A673 (cell line): ENCODE results near the gene FAM170B. TPM values are rescaled to one million over a fixed set of nuclear protein-coding genes. Genes with fewer than 3 reads are reported as not detected.

Experiments used
- BruUV-seq: library from RNA; stranded (reverse); fragments of 400-500 nt; replicated peaks from 2 replicates; lab custom pipeline; 2021; lab: Mats Ljungman, UMichigan
- CTCF ChIA-PET: fragments of 300-600 bp; sonication (Branson Sonifier 250); formaldehyde crosslinking; loops from one replicate; lab custom pipeline; 2022; ENCODE audit warnings: antibody characterized with exemption; lab: Charles Lee
- POLR2A ChIA-PET: fragments of 300-600 bp; sonication (Branson Sonifier 250); formaldehyde crosslinking; loops from one replicate; lab custom pipeline; 2022; ENCODE audit warnings: antibody characterized with exemption; ENCODE audit not compliant: low non-redundant PET; lab: Charles Lee
- DNase-seq: peaks from one replicate; pipeline ENCODE4 v3.0.0-alpha.2; 2015; ENCODE audit warnings: low spot score
- H3K27ac ChIP-seq: fragments of 200-600 bp; sonication (generic); 2 replicates; pipeline ENCODE4 v1.5.1; 2016; ENCODE audit warnings: mixed run types, low read depth, mild to moderate bottlenecking, mixed read lengths, antibody characterized with exemption, low read length; ENCODE audit not compliant: poor library complexity, severe bottlenecking
- H3K27me3 ChIP-seq: fragments of 200-600 bp; sonication (generic); replicated peaks from 2 replicates; pipeline ENCODE4 v1.6.1; 2017; ENCODE audit warnings: mixed run types, low read depth, mild to moderate bottlenecking, mixed read lengths, antibody characterized with exemption, low read length; ENCODE audit not compliant: insufficient read depth, poor library complexity
- H3K36me3 ChIP-seq: fragments of 200-600 bp; sonication (generic); 2 replicates; pipeline ENCODE4 v1.6.1; 2016; ENCODE audit warnings: mixed run types, mild to moderate bottlenecking, mixed read lengths, antibody characterized with exemption, low read length; ENCODE audit not compliant: insufficient read depth, poor library complexity, severe bottlenecking
- H3K4me1 ChIP-seq: fragments of 200-600 bp; sonication (generic); 2 replicates; pipeline ENCODE4 v1.6.1; 2017; ENCODE audit warnings: mixed run types, mild to moderate bottlenecking, mixed read lengths, antibody characterized with exemption, low read length; ENCODE audit not compliant: insufficient read depth, poor library complexity, severe bottlenecking
- H3K4me3 ChIP-seq: fragments of 200-600 bp; sonication (generic); 2 replicates; pipeline ENCODE4 v1.5.1; 2016; ENCODE audit warnings: low read depth, mixed run types, mild to moderate bottlenecking, mixed read lengths, low read length; ENCODE audit not compliant: poor library complexity, severe bottlenecking
- H3K9me3 ChIP-seq: fragments of 200-600 bp; sonication (generic); 2 replicates; pipeline ENCODE4 v1.6.1; 2016; ENCODE audit warnings: mixed run types, low read depth, mild to moderate bottlenecking, mixed read lengths, antibody characterized with exemption, low read length; ENCODE audit not compliant: poor library complexity, severe bottlenecking
- EZH2 ChIP-seq: fragments of 200-600 bp; sonication (generic); IDR thresholded peaks from 2 replicates; pipeline ENCODE4 v1.6.1; 2017; ENCODE audit warnings: borderline replicate concordance, low read depth, mild to moderate bottlenecking, mixed read lengths, antibody characterized with exemption, low read length; ENCODE audit not compliant: poor library complexity, severe bottlenecking
- intact Hi-C: fragments of 100-400 bp; cut with micrococcal nuclease; formaldehyde crosslinking; loops from one replicate; pipeline ENCODE4 v1.10.0; 2022; ENCODE audit not compliant: unreplicated experiment
- total RNA-seq: library from RNA; stranded (reverse); gene quantifications from 2 replicates; pipeline ENCODE4 v1.2.3, GENCODE V29; 2021
- TF ChIP-seq, protein P1 (sequence below): fragments of 300-800, 200-600 bp; sonication (generic); conservative IDR thresholded peaks from 2 replicates; pipeline ENCODE4 v1.5.1; 2017; ENCODE audit warnings: low read depth, mild to moderate bottlenecking, antibody characterized with exemption, low read length, moderate library complexity, mixed read lengths

FAM170B gene
- total RNA-seq, 1 experiment from 2014 or later: not detected

GRCh38 chr10:49105076-49105475 lies 28.7 kb downstream of the FAM170B start:
- no peaks in the 10 kb centered on the region for H3K9me3 ChIP-seq
- H3K27me3 ChIP-seq: peaks cover 9% of the 10 kb centered on the region
- CTCF ChIA-PET: no interaction called here
- no peaks in the 10 kb centered on the region for H3K36me3 ChIP-seq
- no peak overlapping the region for H3K4me3 ChIP-seq
- BruUV-seq: no TSS peak
- POLR2A ChIA-PET: interaction anchor here (0.7 kb wide), 1 partner anchor 63 kb away, joined by 3 read pairs; no protein-coding TSS in a partner anchor
- H3K27ac ChIP-seq: no peak overlapping the region
- TF ChIP-seq, protein P1, sequence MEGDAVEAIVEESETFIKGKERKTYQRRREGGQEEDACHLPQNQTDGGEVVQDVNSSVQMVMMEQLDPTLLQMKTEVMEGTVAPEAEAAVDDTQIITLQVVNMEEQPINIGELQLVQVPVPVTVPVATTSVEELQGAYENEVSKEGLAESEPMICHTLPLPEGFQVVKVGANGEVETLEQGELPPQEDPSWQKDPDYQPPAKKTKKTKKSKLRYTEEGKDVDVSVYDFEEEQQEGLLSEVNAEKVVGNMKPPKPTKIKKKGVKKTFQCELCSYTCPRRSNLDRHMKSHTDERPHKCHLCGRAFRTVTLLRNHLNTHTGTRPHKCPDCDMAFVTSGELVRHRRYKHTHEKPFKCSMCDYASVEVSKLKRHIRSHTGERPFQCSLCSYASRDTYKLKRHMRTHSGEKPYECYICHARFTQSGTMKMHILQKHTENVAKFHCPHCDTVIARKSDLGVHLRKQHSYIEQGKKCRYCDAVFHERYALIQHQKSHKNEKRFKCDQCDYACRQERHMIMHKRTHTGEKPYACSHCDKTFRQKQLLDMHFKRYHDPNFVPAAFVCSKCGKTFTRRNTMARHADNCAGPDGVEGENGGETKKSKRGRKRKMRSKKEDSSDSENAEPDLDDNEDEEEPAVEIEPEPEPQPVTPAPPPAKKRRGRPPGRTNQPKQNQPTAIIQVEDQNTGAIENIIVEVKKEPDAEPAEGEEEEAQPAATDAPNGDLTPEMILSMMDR: no peak
- no peak for TF ChIP-seq EZH2
- no peaks in the 10 kb centered on the region for H3K4me1 ChIP-seq
- intact Hi-C loops: no loop called here
- DNase-seq: no peak

DNA sequence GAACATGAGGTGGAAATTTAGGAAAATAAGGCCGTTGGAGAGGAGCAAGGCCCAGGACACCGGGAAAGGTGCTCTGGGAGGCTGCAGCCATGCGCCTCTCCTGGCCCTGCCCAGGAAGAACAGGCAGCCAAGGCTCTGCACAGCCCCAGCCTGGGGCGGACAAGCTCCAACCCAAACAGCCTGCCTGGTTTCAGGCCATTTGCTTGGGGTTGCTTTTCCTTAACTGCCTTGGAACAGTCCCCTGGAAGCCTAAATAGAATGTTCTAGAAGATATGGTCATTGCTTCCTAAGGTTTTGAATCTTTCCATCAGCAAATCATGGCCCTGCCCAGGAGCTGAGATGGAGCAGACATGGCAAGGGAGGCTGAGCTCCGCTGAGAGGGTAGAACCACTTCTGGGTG lies 29.5 kb downstream of the FAM170B start:
- no peaks in the 10 kb centered on the region for H3K4me1 ChIP-seq
- H3K9me3 ChIP-seq: no peaks in the 10 kb centered on the region
- H3K27me3 ChIP-seq: peaks cover 9% of the 10 kb centered on the region
- TF ChIP-seq, protein P1: no peak
- no peak for TF ChIP-seq EZH2
- no TSS peak for BruUV-seq
- no peaks in the 10 kb centered on the region for H3K36me3 ChIP-seq
- intact Hi-C loops: no loop called here
- no peak overlapping the region for H3K27ac ChIP-seq
- ChIA-PET CTCF (no interaction called here), POLR2A (no interaction called here)
- no peak for DNase-seq
- H3K4me3 ChIP-seq: no peak overlapping the region

DNA sequence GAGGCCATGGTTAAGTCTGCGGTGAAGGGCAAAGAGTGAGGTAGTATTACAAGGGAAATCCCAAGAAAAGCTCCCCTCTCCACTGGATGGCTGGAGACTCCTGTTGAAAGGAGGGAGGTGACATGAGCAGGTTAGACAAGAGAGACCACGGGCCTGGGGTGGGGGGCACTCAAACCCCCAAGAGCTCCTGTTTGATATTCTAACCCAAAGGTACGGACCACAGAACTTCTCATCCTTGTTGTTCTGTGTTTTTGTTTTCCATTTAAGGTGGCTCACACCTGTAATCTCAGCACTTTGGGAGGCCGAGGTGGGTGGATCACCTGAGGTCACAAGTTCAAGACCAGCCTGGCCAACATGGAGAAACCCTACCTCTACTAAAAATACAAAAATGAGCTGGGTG lies 30.1 kb downstream of the FAM170B start:
- no peak for DNase-seq
- H3K27me3 ChIP-seq: peaks cover 9% of the 10 kb centered on the region
- no peak overlapping the region for H3K27ac ChIP-seq
- ChIA-PET POLR2A (no interaction called here), CTCF (no interaction called here)
- no peaks in the 10 kb centered on the region for H3K9me3 ChIP-seq
- no peak overlapping the region for H3K4me3 ChIP-seq
- H3K4me1 ChIP-seq: no peaks in the 10 kb centered on the region
- no peaks in the 10 kb centered on the region for H3K36me3 ChIP-seq
- TF ChIP-seq EZH2: no peak
- TF ChIP-seq, protein P1: no peak
- intact Hi-C loops: no loop called here
- no TSS peak for BruUV-seq
